HL-60 (cell line): ENCODE measurements around the gene NPC1.
"Not testable (repeated sequence)": the region's sequence is repeated elsewhere in the genome, so short reads cannot be mapped to it uniquely, and the experiment has no call there.

ENCODE experiments used
- DNase-seq, 2 experiments: peaks; one replicate each; pipeline ENCODE4 v3.0.0-alpha.2; 2010 to 2020; ENCODE audit warnings: low read depth in 1 of 2, low spot score in 1 of 2
- H3K27ac ChIP-seq: fragments of 250-450 bp; sonication (Bioruptor Pico); replicated peaks from 2 replicates; pipeline ENCODE4 v1.5.1; 2020; ENCODE audit warnings: mild to moderate bottlenecking, moderate library complexity
- H3K27me3 ChIP-seq: fragments of 250-450 bp; sonication (Bioruptor Pico); 2 replicates; pipeline ENCODE4 v1.5.1; 2021; ENCODE audit warnings: mild to moderate bottlenecking, moderate library complexity; ENCODE audit not compliant: insufficient read depth, poor library complexity, severe bottlenecking
- H3K4me3 ChIP-seq: replicated peaks from 2 replicates; pipeline ENCODE4 v1.5.1; 2011; ENCODE audit warnings: mild to moderate bottlenecking, control low read depth, low read length; ENCODE audit not compliant: insufficient read depth
- GABPA ChIP-seq: IDR thresholded peaks from 2 replicates; pipeline ENCODE4 v1.6.1; 2012; ENCODE audit warnings: low read depth
- POLR2AphosphoS5 ChIP-seq: IDR thresholded peaks from 2 replicates; pipeline ENCODE4 v1.6.1; 2012; ENCODE audit warnings: low read depth
- REST ChIP-seq: IDR thresholded peaks from 2 replicates; pipeline ENCODE4 v1.6.1; 2012; ENCODE audit warnings: low read depth; ENCODE audit not compliant: insufficient replicate concordance
- SPI1 ChIP-seq: IDR thresholded peaks from 2 replicates; pipeline ENCODE4 v1.6.1; 2012; ENCODE audit warnings: low read depth, mild to moderate bottlenecking, borderline replicate concordance
- TF ChIP-seq, protein P1 (sequence below): IDR thresholded peaks from one replicate; pipeline ENCODE4 v1.5.1; 2011; ENCODE audit warnings: low read length, control low read depth, inconsistent platforms; ENCODE audit not compliant: insufficient read depth

Gene NPC1

GRCh38 chr18:23563377-23564043 lies 22.8 kb downstream of the NPC1 start:
- no peak overlapping the region for H3K27ac ChIP-seq
- H3K27me3 ChIP-seq = no peaks in the 10 kb centered on the region
- no peak for TF ChIP-seq SPI1
- TF ChIP-seq REST = no peak
- TF ChIP-seq POLR2AphosphoS5 = no peak
- H3K4me3 ChIP-seq = no peak overlapping the region
- DNase-seq = no peak

- Histone ChIP-seq H3K27ac (no peak overlapping the region), H3K27me3 (no peaks in the 10 kb centered on the region), H3K4me3 (no peak overlapping the region)
- DNase-seq = no peak
- TF ChIP-seq GABPA = no peak
- TF ChIP-seq, protein P1, sequence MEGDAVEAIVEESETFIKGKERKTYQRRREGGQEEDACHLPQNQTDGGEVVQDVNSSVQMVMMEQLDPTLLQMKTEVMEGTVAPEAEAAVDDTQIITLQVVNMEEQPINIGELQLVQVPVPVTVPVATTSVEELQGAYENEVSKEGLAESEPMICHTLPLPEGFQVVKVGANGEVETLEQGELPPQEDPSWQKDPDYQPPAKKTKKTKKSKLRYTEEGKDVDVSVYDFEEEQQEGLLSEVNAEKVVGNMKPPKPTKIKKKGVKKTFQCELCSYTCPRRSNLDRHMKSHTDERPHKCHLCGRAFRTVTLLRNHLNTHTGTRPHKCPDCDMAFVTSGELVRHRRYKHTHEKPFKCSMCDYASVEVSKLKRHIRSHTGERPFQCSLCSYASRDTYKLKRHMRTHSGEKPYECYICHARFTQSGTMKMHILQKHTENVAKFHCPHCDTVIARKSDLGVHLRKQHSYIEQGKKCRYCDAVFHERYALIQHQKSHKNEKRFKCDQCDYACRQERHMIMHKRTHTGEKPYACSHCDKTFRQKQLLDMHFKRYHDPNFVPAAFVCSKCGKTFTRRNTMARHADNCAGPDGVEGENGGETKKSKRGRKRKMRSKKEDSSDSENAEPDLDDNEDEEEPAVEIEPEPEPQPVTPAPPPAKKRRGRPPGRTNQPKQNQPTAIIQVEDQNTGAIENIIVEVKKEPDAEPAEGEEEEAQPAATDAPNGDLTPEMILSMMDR = no peak
- no peak for TF ChIP-seq REST
- no peak for TF ChIP-seq POLR2AphosphoS5
- no peak for TF ChIP-seq SPI1
Measured at GRCh38 chr18:23560186-23560585, 26.1 kb downstream of the NPC1 start.

DNA sequence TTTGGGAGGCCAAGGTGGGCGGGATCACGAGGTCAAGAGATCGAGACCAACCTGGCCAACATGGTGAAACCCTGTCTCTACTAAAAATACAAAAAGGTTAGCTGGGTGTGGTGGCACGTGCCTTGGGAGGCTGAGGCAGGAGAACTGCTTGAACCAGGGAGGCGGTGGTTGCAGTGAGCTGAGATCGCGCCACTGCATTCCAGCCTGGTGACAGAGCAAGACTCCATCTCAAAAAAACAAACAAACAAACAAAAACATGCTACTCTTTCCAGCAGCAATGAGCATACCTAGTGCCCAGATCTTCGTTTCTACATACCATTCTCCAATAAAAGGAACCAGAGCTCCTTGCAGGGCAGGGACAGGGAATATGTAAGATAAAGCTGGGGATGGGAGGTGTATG lies 28.8 kb downstream of the NPC1 start:
- not testable (repeated sequence) for H3K27ac ChIP-seq, H3K4me3 ChIP-seq, DNase-seq, H3K27me3 ChIP-seq

DNA sequence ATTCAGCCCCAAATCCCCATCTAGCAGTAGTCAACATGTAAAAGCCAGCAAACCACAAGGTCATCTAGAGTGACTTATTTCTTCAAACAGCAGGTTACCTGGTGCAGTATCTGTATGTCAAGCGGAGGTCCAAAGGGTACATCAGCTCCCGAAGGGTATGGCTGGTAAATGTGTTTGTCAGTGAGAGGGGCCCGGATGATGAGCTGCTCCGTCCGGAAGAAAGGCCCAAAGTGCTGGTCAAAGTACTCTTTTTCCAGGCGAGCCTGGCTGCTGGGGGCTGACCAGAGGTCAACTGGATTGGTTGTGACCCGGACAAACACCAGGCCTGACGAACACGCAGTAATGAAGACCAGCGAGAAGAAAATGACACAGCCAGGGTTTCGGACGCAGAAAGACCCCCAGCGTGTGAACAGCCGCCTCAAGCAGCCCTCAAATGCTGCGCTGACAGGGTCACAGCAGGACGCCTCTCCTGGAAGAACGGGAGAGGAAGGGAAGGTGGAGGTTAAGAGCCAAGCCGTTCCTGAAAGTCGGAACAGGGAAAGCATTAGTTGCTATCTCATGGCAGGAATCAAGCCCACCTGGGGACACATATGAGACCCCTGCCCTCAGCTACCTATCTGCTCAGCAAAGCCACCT lies 30.0 kb downstream of the NPC1 start:
- H3K4me3 ChIP-seq = no peak overlapping the region
- TF ChIP-seq REST (no peak), SPI1 (no peak), POLR2AphosphoS5 (no peak), GABPA (no peak)
- TF ChIP-seq, protein P1 = no peak
- no peak overlapping the region for H3K27ac ChIP-seq
- DNase-seq = no peak
- no peaks in the 10 kb centered on the region for H3K27me3 ChIP-seq
